Chondrocyte (in vitro differentiated cells): ENCODE measurements around the gene ANKRD17. TPM values are rescaled to one million over a fixed set of nuclear protein-coding genes. Genes with fewer than 3 reads are reported as not detected.

Source experiments
- DNase-seq: peaks from one replicate; pipeline ENCODE4 v3.0.0; 2021; ENCODE audit warnings: mixed read lengths, low spot score
- H3K27ac Mint-ChIP-seq: one replicate; pipeline ENCODE4 v1.8.0; 2021; ENCODE audit warnings: mild to moderate bottlenecking, moderate library complexity, mixed read lengths; ENCODE audit not compliant: unreplicated experiment
- H3K27me3 Mint-ChIP-seq: 2 replicates; pipeline ENCODE4 v1.8.0; 2021; ENCODE audit warnings: low read depth, mixed read lengths
- H3K36me3 Mint-ChIP-seq: 2 replicates; pipeline ENCODE4 v1.8.0; 2021; ENCODE audit warnings: low read depth, mixed read lengths
- H3K4me1 Mint-ChIP-seq: 2 replicates; pipeline ENCODE4 v1.8.0; 2021; ENCODE audit warnings: low read depth, mild to moderate bottlenecking, mixed read lengths
- H3K4me3 Mint-ChIP-seq: one replicate; pipeline ENCODE4 v1.8.0; 2021; ENCODE audit warnings: mild to moderate bottlenecking, moderate library complexity, mixed read lengths; ENCODE audit not compliant: unreplicated experiment
- H3K9me3 Mint-ChIP-seq: 2 replicates; pipeline ENCODE4 v1.8.0; 2021; ENCODE audit warnings: low read depth, mixed read lengths
- total RNA-seq: library from RNA; stranded (reverse); gene quantifications from 3 replicates; pipeline ENCODE4 v1.2.1, GENCODE V29; 2021
- TF ChIP-seq, protein P1 (sequence below): fragments of 200-600 bp; sonication (generic); IDR thresholded peaks from 2 replicates; pipeline ENCODE4 v1.5.0; 2021; ENCODE audit warnings: antibody characterized with exemption, mild to moderate bottlenecking, moderate library complexity

ANKRD17 gene
- total RNA-seq, 1 donor from 2014 or later: 55.1 TPM

DNA sequence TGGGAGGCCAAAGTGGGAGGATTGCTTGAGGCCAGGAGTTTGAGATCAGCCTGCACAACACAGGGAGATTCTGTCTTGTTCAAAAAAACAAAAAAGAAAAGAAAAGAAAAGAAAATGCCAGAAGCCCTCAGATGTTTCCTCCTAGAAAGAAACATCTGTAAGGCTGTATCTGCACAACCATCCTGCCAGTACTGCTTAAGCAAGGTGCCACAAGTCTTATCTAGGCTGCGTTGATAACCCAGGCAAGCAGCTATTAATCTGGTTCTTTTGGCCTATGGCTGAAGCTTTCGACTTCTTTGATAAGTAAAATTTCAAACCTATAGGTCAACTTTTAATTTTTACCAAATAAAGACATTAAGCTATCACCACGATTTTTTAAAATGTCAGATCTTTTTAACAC, 192.2 kb downstream of the ANKRD17 start:
- Mint-ChIP-seq H3K9me3 (no peaks in the 10 kb centered on the region), H3K36me3 (peaks cover 6% of the 10 kb centered on the region), H3K27me3 (no peaks in the 10 kb centered on the region), H3K4me1 (peaks cover 24% of the 10 kb centered on the region), H3K27ac (no peak overlapping the region), H3K4me3 (no peak overlapping the region)
- TF ChIP-seq, protein P1, sequence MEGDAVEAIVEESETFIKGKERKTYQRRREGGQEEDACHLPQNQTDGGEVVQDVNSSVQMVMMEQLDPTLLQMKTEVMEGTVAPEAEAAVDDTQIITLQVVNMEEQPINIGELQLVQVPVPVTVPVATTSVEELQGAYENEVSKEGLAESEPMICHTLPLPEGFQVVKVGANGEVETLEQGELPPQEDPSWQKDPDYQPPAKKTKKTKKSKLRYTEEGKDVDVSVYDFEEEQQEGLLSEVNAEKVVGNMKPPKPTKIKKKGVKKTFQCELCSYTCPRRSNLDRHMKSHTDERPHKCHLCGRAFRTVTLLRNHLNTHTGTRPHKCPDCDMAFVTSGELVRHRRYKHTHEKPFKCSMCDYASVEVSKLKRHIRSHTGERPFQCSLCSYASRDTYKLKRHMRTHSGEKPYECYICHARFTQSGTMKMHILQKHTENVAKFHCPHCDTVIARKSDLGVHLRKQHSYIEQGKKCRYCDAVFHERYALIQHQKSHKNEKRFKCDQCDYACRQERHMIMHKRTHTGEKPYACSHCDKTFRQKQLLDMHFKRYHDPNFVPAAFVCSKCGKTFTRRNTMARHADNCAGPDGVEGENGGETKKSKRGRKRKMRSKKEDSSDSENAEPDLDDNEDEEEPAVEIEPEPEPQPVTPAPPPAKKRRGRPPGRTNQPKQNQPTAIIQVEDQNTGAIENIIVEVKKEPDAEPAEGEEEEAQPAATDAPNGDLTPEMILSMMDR: no peak
- DNase-seq: no peak

DNA sequence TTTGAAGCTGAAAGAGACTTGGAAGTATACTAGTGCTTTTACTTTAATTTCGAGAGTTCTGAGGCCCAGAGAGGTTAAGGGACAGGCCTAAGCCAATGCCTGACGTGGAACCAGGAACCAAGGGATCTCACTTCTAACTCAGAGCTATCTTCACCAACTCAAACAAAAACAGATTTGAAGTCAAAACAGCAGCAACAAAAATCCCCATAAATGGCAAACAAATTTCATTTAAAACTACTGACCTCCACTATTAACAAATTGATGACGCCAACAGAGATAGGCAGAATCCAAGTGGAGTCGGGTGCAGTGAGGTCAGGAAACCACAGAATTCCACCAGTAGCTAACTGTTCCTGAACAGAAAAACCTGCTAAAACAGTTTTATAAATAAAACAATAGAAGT, 194.1 kb downstream of the ANKRD17 start:
- no peak overlapping the region for H3K4me3 Mint-ChIP-seq
- no peak for DNase-seq
- no peak overlapping the region for H3K27ac Mint-ChIP-seq
- TF ChIP-seq, protein P1: no peak
- H3K36me3 Mint-ChIP-seq: peaks cover 10% of the 10 kb centered on the region
- H3K9me3 Mint-ChIP-seq: no peaks in the 10 kb centered on the region
- no peaks in the 10 kb centered on the region for H3K27me3 Mint-ChIP-seq
- H3K4me1 Mint-ChIP-seq: peaks cover 18% of the 10 kb centered on the region

DNA sequence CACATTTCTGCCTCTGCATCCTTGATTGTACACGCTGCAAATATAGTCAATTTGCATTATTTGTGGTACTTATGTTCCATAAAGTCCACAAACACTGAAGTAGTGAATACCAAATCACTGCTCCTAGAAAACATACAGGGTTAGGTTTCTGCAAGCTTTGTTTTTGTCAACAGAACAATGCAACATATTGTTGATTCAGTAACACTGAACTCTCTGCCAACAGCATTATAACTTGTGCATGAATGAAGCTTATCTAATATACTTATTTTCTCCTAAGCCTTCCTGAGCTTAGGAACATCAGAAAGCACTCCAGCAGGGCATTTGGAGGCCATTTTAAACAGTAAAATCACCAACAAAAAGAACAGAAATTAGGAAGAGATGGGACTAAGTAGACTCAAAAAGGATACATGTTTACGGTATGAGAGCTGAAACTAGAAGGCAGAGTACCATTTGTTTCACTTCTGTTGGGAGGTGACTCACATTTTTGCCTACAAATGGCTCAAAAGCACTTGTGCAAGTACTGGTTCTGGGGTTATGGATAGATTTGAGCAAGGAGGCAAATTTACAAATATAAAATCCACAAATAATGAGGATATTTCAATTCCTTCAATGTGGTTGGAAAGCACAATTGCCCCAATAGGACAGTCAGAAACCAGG, 203.2 kb downstream of the ANKRD17 start:
- H3K4me3 Mint-ChIP-seq: no peak overlapping the region
- no peaks in the 10 kb centered on the region for H3K27me3 Mint-ChIP-seq
- DNase-seq: no peak
- peaks cover 16% of the 10 kb centered on the region for H3K36me3 Mint-ChIP-seq
- H3K27ac Mint-ChIP-seq: no peak overlapping the region
- TF ChIP-seq, protein P1: no peak
- no peaks in the 10 kb centered on the region for H3K9me3 Mint-ChIP-seq
- peaks cover 28% of the 10 kb centered on the region for H3K4me1 Mint-ChIP-seq

DNA sequence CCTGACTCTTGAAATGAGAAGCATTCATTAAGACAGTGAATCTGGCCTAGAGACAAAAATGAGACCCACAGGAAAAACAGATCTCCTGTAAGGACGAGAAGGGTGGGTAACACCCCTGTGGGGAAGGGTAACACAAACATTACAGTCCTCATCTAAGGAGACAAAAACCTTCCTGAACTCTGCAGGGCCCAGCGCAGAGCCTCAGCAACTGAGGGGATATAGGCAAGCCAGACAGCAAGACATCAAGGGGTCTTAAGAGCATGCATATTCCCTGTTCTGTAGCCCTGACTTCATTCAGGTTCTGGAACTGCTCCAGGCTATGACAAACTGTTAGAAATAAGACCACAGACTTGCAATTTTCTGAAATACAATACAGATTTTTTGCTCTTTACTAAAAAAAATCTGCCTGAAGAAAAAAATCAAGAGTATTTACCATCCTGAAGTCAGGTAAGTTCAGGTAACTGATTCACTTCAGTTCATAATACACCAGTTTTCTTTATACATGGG, 204.6 kb downstream of the ANKRD17 start:
- peaks cover 12% of the 10 kb centered on the region for H3K36me3 Mint-ChIP-seq
- H3K27ac Mint-ChIP-seq: peak overlapping the region; percentile 39
- TF ChIP-seq, protein P1: no peak
- H3K4me3 Mint-ChIP-seq: no peak overlapping the region
- peaks cover 28% of the 10 kb centered on the region for H3K4me1 Mint-ChIP-seq
- H3K9me3 Mint-ChIP-seq: no peaks in the 10 kb centered on the region
- no peaks in the 10 kb centered on the region for H3K27me3 Mint-ChIP-seq
- no peak for DNase-seq

DNA sequence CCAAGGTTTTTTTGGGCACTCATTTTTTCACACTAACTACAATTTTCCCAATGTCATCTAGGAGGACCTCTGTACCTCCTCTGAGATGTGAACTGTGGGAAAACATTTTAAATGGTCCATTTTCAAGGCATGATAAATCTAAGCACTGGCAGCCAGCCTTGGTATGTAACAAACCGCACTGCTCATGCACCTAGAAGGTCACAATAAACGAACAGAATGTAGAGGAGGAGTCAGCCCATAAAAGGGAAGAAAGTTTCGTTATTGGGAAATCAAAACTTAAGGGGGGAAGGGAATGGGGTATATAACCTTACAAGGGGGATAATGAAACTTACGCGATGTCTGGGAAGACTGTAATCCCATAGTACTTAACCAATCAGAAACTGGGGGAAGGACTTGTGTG, 205.5 kb downstream of the ANKRD17 start:
- Mint-ChIP-seq H3K36me3 (peaks cover 8% of the 10 kb centered on the region), H3K4me3 (no peak overlapping the region)
- TF ChIP-seq, protein P1: no peak

More for the DNA sequence above, 205.5 kb downstream of the ANKRD17 start:
- Mint-ChIP-seq H3K9me3 (no peaks in the 10 kb centered on the region), H3K27me3 (no peaks in the 10 kb centered on the region), H3K27ac (peak overlapping the region; percentile 6), H3K4me1 (peaks cover 28% of the 10 kb centered on the region)
- no peak for DNase-seq
